ENCODE results near the gene CEBPB.
"Not testable (repeated sequence)": the region's sequence is repeated elsewhere in the genome, so short reads cannot be mapped to it uniquely, and the experiment has no call there.

Gene CEBPB

GRCh38 chr20:50169329-50169823 lies 21.3 kb upstream of the CEBPB start:
- DNase-seq (ENCODE audit: low read depth in 3 of 3): peak; percentile 68 to 73 (median 72)

GRCh38 chr20:50170549-50171220 lies 19.9 kb upstream of the CEBPB start:
- no peak for DNase-seq (ENCODE audit: low read depth in 3 of 3)

GRCh38 chr20:50172347-50173013 lies 18.1 kb upstream of the CEBPB start:
- no peak for DNase-seq (ENCODE audit: low read depth in 3 of 3)

GRCh38 chr20:50174456-50174855 lies 16.2 kb upstream of the CEBPB start:
- no peak for DNase-seq (ENCODE audit: low read depth in 3 of 3)

- no peak for DNase-seq (ENCODE audit: low read depth in 3 of 3)
Measured at GRCh38 chr20:50175938-50176933, 14.4 kb upstream of the CEBPB start.

- DNase-seq (ENCODE audit: low read depth in 3 of 3): not testable (repeated sequence)
Measured at GRCh38 chr20:50178672-50179071, 12.0 kb upstream of the CEBPB start.

- no peak for DNase-seq (ENCODE audit: low read depth in 3 of 3)
Measured at GRCh38 chr20:50181344-50181743, 9.3 kb upstream of the CEBPB start.

- no peak for DNase-seq (ENCODE audit: low read depth in 3 of 3)
Measured at GRCh38 chr20:50182346-50182745, 8.3 kb upstream of the CEBPB start.

- DNase-seq (ENCODE audit: low read depth in 3 of 3): no peak
Measured at GRCh38 chr20:50185426-50185825, 5.2 kb upstream of the CEBPB start.

GRCh38 chr20:50186151-50186885 lies 4.3 kb upstream of the CEBPB start:
- DNase-seq (ENCODE audit: low read depth in 3 of 3): peak; percentile 75 to 86 (median 84)

GRCh38 chr20:50186987-50187402 lies 3.6 kb upstream of the CEBPB start:
- no peak for DNase-seq (ENCODE audit: low read depth in 3 of 3)

GRCh38 chr20:50187403-50188051 lies 3.1 kb upstream of the CEBPB start:
- DNase-seq (ENCODE audit: low read depth in 3 of 3): no peak

GRCh38 chr20:50188287-50188688 lies 2.3 kb upstream of the CEBPB start:
- DNase-seq (ENCODE audit: low read depth in 3 of 3): no peak

GRCh38 chr20:50188879-50189680 lies 1.6 kb upstream of the CEBPB start:
- no peak for DNase-seq (ENCODE audit: low read depth in 3 of 3)

GRCh38 chr20:50189681-50190250 lies 864 bp upstream of the CEBPB start:
- peak; percentile 9 to 31 (median 31) for DNase-seq (ENCODE audit: low read depth in 3 of 3)

- DNase-seq (ENCODE audit: low read depth in 3 of 3): peak in 2 of 3 experiments; percentile 52 to 53
Measured at GRCh38 chr20:50191065-50191543, 474 bp downstream of the CEBPB start.

- peak in 2 of 3 experiments; percentile 43 to 58 for DNase-seq (ENCODE audit: low read depth in 3 of 3)
Measured at GRCh38 chr20:50191544-50192363, 1.1 kb downstream of the CEBPB start.
